EL (cell line): Measurements from ENCODE around the gene PPM1L.
"Not testable (repeated sequence)": the region's sequence is repeated elsewhere in the genome, so short reads cannot be mapped to it uniquely, and the experiment has no call there.

Experiments
- DNase-seq: peaks from one replicate; pipeline ENCODE4 v3.0.0-alpha.2; 2016

Gene PPM1L

GRCh38 chr3:160941885-160942494 lies 186.0 kb downstream of the PPM1L start:
- DNase-seq: peak; percentile 66

- DNase-seq: no peak
Measured at GRCh38 chr3:160943996-160944395, 188.0 kb downstream of the PPM1L start.

- DNase-seq: no peak
Measured at GRCh38 chr3:160945336-160945735, 189.3 kb downstream of the PPM1L start.

- DNase-seq: no peak
Measured at GRCh38 chr3:160948273-160948672, 192.2 kb downstream of the PPM1L start.

GRCh38 chr3:160949460-160949859 lies 193.4 kb downstream of the PPM1L start:
- no peak for DNase-seq

- no peak for DNase-seq
Measured at GRCh38 chr3:160950542-160950941, 194.5 kb downstream of the PPM1L start.

GRCh38 chr3:160950954-160951353 lies 194.9 kb downstream of the PPM1L start:
- DNase-seq: no peak

- DNase-seq: no peak
Measured at GRCh38 chr3:160951642-160952487, 195.8 kb downstream of the PPM1L start.

- DNase-seq: no peak
Measured at GRCh38 chr3:160953686-160954085, 197.7 kb downstream of the PPM1L start.

GRCh38 chr3:160956785-160957184 lies 200.8 kb downstream of the PPM1L start:
- DNase-seq: peak; percentile 9

- no peak for DNase-seq
Measured at GRCh38 chr3:160960568-160960967, 204.5 kb downstream of the PPM1L start.

GRCh38 chr3:160963949-160964348 lies 207.9 kb downstream of the PPM1L start:
- DNase-seq: no peak

GRCh38 chr3:160968761-160969160 lies 212.7 kb downstream of the PPM1L start:
- peak; percentile 8 for DNase-seq

GRCh38 chr3:160973067-160973809 lies 217.2 kb downstream of the PPM1L start:
- no peak for DNase-seq

GRCh38 chr3:160977773-160978172 lies 221.7 kb downstream of the PPM1L start:
- no peak for DNase-seq

GRCh38 chr3:160980740-160981139 lies 224.7 kb downstream of the PPM1L start:
- no peak for DNase-seq

- no peak for DNase-seq
Measured at GRCh38 chr3:160981217-160981938, 225.3 kb downstream of the PPM1L start.

GRCh38 chr3:160982491-160982890 lies 226.5 kb downstream of the PPM1L start:
- DNase-seq: no peak

- DNase-seq: not testable (repeated sequence)
Measured at GRCh38 chr3:160983900-160984299, 227.9 kb downstream of the PPM1L start.

GRCh38 chr3:160986069-160986468 lies 230.0 kb downstream of the PPM1L start:
- DNase-seq: no peak

- DNase-seq: no peak
Measured at GRCh38 chr3:160987982-160988964, 232.2 kb downstream of the PPM1L start.

GRCh38 chr3:160990446-160990845 lies 234.4 kb downstream of the PPM1L start:
- no peak for DNase-seq
